Thyroid gland (tissue), 4 donors: ENCODE data around the gene TMEM94. TPM values are rescaled to one million over a fixed set of nuclear protein-coding genes. Genes with fewer than 3 reads are reported as not detected.

Source experiments
- DNase-seq, 2 donors: peaks; one replicate each; pipeline ENCODE4 v3.0.0-alpha.2; 2019
- H3K27ac ChIP-seq, 3 donors: fragments of 200-600 bp; sonication (generic); 1 replicate in 2 of 3; 2 replicates in 1 of 3; pipeline ENCODE4 v1.5.1; 2016 to 2019; ENCODE audit warnings: mild to moderate bottlenecking in 1 of 3, moderate library complexity in 1 of 3
- H3K27me3 ChIP-seq: fragments of 200-600 bp; sonication (generic); one replicate; pipeline ENCODE4 v1.5.1; 2019
- H3K36me3 ChIP-seq, 2 donors: fragments of 200-600 bp; sonication (generic); one replicate each; pipeline ENCODE4 v1.5.1; 2016 to 2019
- H3K4me1 ChIP-seq, 2 donors: fragments of 200-600 bp; sonication (generic); one replicate each; pipeline ENCODE4 v1.5.1; 2017 to 2019
- H3K4me3 ChIP-seq, 3 donors: fragments of 200-600 bp; sonication (generic); replicated peaks in 1 of 3; 1 replicate in 2 of 3; 2 replicates in 1 of 3; pipeline ENCODE4 v1.5.1; 2016; ENCODE audit warnings: mild to moderate bottlenecking in 1 of 3
- H3K9me3 ChIP-seq: fragments of 200-600 bp; sonication (generic); one replicate; pipeline ENCODE4 v1.5.1; 2017
- CTCF ChIP-seq, 6 experiments: fragments of 200-600 bp in 3 of 6; fragments of 450-650 bp in 3 of 6; sonication (generic) in 3 of 6; IDR thresholded peaks; one replicate each; pipeline ENCODE4 v1.5.1; 2016 to 2019; ENCODE audit warnings: antibody characterized with exemption in 6 of 6, mild to moderate bottlenecking in 2 of 6, inconsistent platforms in 1 of 6, moderate library complexity in 1 of 6
- POLR2A ChIP-seq, 2 donors: fragments of 450-650 bp; IDR thresholded peaks; one replicate each; pipeline ENCODE4 v1.6.1; 2017; ENCODE audit warnings: antibody characterized with exemption in 2 of 2, mild to moderate bottlenecking in 2 of 2, moderate library complexity in 1 of 2
- WGBS, 2 donors: methylation state at CpG; one replicate each; pipeline ENCODE4 v1.1.5; 2017; 5-methylcytosine and 5-hydroxymethylcytosine counted together
- intact Hi-C: fragments of 100-400 bp; cut with DNase I; formaldehyde crosslinking; loops from one replicate; pipeline ENCODE4 v1.15.1; 2023
- total RNA-seq, 4 donors: library from RNA; depleted of rRNA; stranded (reverse); fragments of >200 nt; gene quantifications; one replicate each; pipeline ENCODE4 v1.2.3, GENCODE V29; 2016

TMEM94 gene
- total RNA-seq, 4 donors from 2014 or later: 52.1 to 116 (median 92.7) TPM

- peaks cover 7 to 31% of the 10 kb centered on the region in 2 donors for H3K4me1 ChIP-seq
- peak; percentile 37 to 42 for DNase-seq
- H3K4me3 ChIP-seq: peak overlapping the region; percentile 59 to 88 (median 87)
- no peaks in the 10 kb centered on the region for H3K27me3 ChIP-seq
- no peaks in the 10 kb centered on the region for H3K36me3 ChIP-seq
- TF ChIP-seq POLR2A (IDR thresholded peaks at IDR 0.05) (no peak), CTCF (IDR thresholded peaks at IDR 0.05) (no peak)
- H3K9me3 ChIP-seq: no peaks in the 10 kb centered on the region
- intact Hi-C loops: no loop called here
- peak overlapping the region; percentile 58 to 83 (median 78) for H3K27ac ChIP-seq
- WGBS, 2 donors: 1% methylated on average over 20 to 36 of the region's 38 CpGs
Observed at GRCh38 chr17:75457047-75457654, 716 bp downstream of the TMEM94 start.

GRCh38 chr17:75459246-75459589 lies 2.8 kb downstream of the TMEM94 start:
- no peaks in the 10 kb centered on the region for H3K9me3 ChIP-seq
- TF ChIP-seq POLR2A (IDR thresholded peaks at IDR 0.05) (no peak), CTCF (IDR thresholded peaks at IDR 0.05) (no peak)
- no peak for DNase-seq
- no peaks in the 10 kb centered on the region for H3K36me3 ChIP-seq
- H3K4me3 ChIP-seq: no peak overlapping the region
- intact Hi-C loops: no loop called here
- H3K27me3 ChIP-seq: no peaks in the 10 kb centered on the region
- H3K27ac ChIP-seq: peak overlapping the region in 1 of 3 donors; percentile 9
- 82 to 86% methylated on average over 1 of the region's 1 CpG for WGBS, 2 donors
- H3K4me1 ChIP-seq: peaks cover 7 to 31% of the 10 kb centered on the region in 2 donors

- no peak for DNase-seq
- no peak for TF ChIP-seq POLR2A (IDR thresholded peaks at IDR 0.05)
- TF ChIP-seq CTCF (IDR thresholded peaks at IDR 0.05): no peak
- WGBS, 2 donors: 82 to 84% methylated on average over 9 of the region's 9 CpGs
- intact Hi-C loops: no loop called here
- no peaks in the 10 kb centered on the region for H3K9me3 ChIP-seq
- H3K27me3 ChIP-seq: no peaks in the 10 kb centered on the region
- H3K36me3 ChIP-seq: no peaks in the 10 kb centered on the region
- H3K4me1 ChIP-seq: peaks cover 7 to 31% of the 10 kb centered on the region in 2 donors
- no peak overlapping the region for H3K4me3 ChIP-seq
- peak overlapping the region in 2 of 3 donors; percentile 9 to 17 for H3K27ac ChIP-seq
Observed at GRCh38 chr17:75459590-75460267, 3.3 kb downstream of the TMEM94 start.

- no peak for DNase-seq
- intact Hi-C loops: no loop called here
- H3K27ac ChIP-seq: no peak overlapping the region
- 93 to 98% methylated on average over 4 of the region's 4 CpGs for WGBS, 2 donors
- peaks cover 7 to 31% of the 10 kb centered on the region in 2 donors for H3K4me1 ChIP-seq
- H3K9me3 ChIP-seq: no peaks in the 10 kb centered on the region
- H3K36me3 ChIP-seq: no peaks in the 10 kb centered on the region
- TF ChIP-seq CTCF (IDR thresholded peaks at IDR 0.05) (no peak), POLR2A (IDR thresholded peaks at IDR 0.05) (no peak)
- no peaks in the 10 kb centered on the region for H3K27me3 ChIP-seq
- no peak overlapping the region for H3K4me3 ChIP-seq
Observed at GRCh38 chr17:75460295-75460694, 3.9 kb downstream of the TMEM94 start.

GRCh38 chr17:75463603-75464002 lies 7.2 kb downstream of the TMEM94 start:
- H3K4me3 ChIP-seq: no peak overlapping the region
- H3K27ac ChIP-seq: no peak overlapping the region
- no peaks in the 10 kb centered on the region for H3K36me3 ChIP-seq
- H3K4me1 ChIP-seq: peaks cover 3 to 20% of the 10 kb centered on the region in 2 donors
- TF ChIP-seq CTCF (IDR thresholded peaks at IDR 0.05) (no peak), POLR2A (IDR thresholded peaks at IDR 0.05) (no peak)
- no peaks in the 10 kb centered on the region for H3K27me3 ChIP-seq
- no peaks in the 10 kb centered on the region for H3K9me3 ChIP-seq
- DNase-seq: no peak
- WGBS, 2 donors: 93 to 98% methylated on average over 2 of the region's 2 CpGs
- intact Hi-C loops: no loop called here
